MM.1S (cell line): ENCODE measurements around the gene MNAT1.

Source experiments
- CTCF ChIP-seq: fragments of 300-600 bp; sonication (generic); IDR thresholded peaks from 2 replicates; pipeline ENCODE4 v1.5.1; 2016; ENCODE audit warnings: antibody characterized with exemption, low read length, mixed read lengths
- EZH2 ChIP-seq: fragments of 300-600 bp; sonication (generic); optimal IDR thresholded peaks from 2 replicates; pipeline ENCODE3; 2017; ENCODE audit warnings: low read depth, mild to moderate bottlenecking, antibody characterized with exemption, low read length, mixed read lengths
- EZH2phosphoT487 ChIP-seq: fragments of 300-600 bp; sonication (generic); IDR thresholded peaks from 2 replicates; pipeline ENCODE4 v1.6.1; 2018; ENCODE audit warnings: antibody characterized with exemption, low read length

GRCh38 chr14:60975551-60975950, 241.0 kb downstream of the MNAT1 start:
- TF ChIP-seq EZH2 (no peak), CTCF (no peak), EZH2phosphoT487 (no peak)
